OCI-LY7 (cell line): ENCODE data around the gene TENT5C. TPM values are rescaled to one million over a fixed set of nuclear protein-coding genes. Genes with fewer than 3 reads are reported as not detected.

ENCODE experiments used
- BruUV-seq: library from RNA; stranded (reverse); fragments of 400-500 nt; replicated peaks from 2 replicates; lab custom pipeline; 2021; lab: Mats Ljungman, UMichigan
- CTCF ChIA-PET: fragments of 300-600 bp; sonication (Branson Sonifier 250); formaldehyde crosslinking; loops from one replicate; lab custom pipeline; 2022; ENCODE audit warnings: antibody characterized with exemption; ENCODE audit not compliant: unreplicated experiment; lab: Charles Lee
- POLR2A ChIA-PET: fragments of 300-600 bp; sonication (Branson Sonifier 250); formaldehyde crosslinking; loops from one replicate; lab custom pipeline; 2022; ENCODE audit warnings: antibody characterized with exemption; lab: Charles Lee
- DNase-seq: peaks from one replicate; pipeline ENCODE4 v3.0.0-alpha.2; 2015; ENCODE audit warnings: low spot score
- H2AFZ ChIP-seq: fragments of 200-600 bp; sonication (generic), shearing (Covaris generic); 2 replicates; pipeline ENCODE4 v1.6.1; 2014; ENCODE audit warnings: mild to moderate bottlenecking, antibody characterized with exemption, low read length, moderate library complexity
- H3K27ac ChIP-seq: fragments of 200-600 bp; sonication (generic); 2 replicates; pipeline ENCODE4 v1.5.1; 2014; ENCODE audit warnings: mixed run types, low read depth, mild to moderate bottlenecking, moderate library complexity, low read length, inconsistent platforms; ENCODE audit not compliant: poor library complexity, severe bottlenecking
- H3K36me3 ChIP-seq: fragments of 200-600 bp; sonication (generic); 2 replicates; pipeline ENCODE4 v1.6.1; 2014; ENCODE audit warnings: mild to moderate bottlenecking, antibody characterized with exemption, low read length, moderate library complexity, mixed read lengths; ENCODE audit not compliant: insufficient read depth
- H3K4me1 ChIP-seq: fragments of 200-600 bp; sonication (generic); 2 replicates; pipeline ENCODE4 v1.5.1; 2014; ENCODE audit warnings: mild to moderate bottlenecking, low read length; ENCODE audit not compliant: insufficient read depth, poor library complexity, severe bottlenecking
- H3K4me2 ChIP-seq: fragments of 200-600 bp; sonication (generic); 2 replicates; pipeline ENCODE4 v1.6.1; 2014; ENCODE audit warnings: mild to moderate bottlenecking, low read length
- H3K4me3 ChIP-seq: fragments of 200-600 bp; sonication (generic); 2 replicates; pipeline ENCODE4 v1.5.1; 2014; ENCODE audit warnings: mild to moderate bottlenecking, low read depth, low read length; ENCODE audit not compliant: poor library complexity, severe bottlenecking
- H3K79me2 ChIP-seq: fragments of 200-600 bp; sonication (generic); 2 replicates; pipeline ENCODE4 v1.6.1; 2016; ENCODE audit warnings: low read depth, mild to moderate bottlenecking, low read length, moderate library complexity, mixed read lengths; ENCODE audit not compliant: insufficient read depth
- H3K9me2 ChIP-seq: fragments of 200-600 bp; sonication (generic); 2 replicates; pipeline ENCODE4 v1.6.1; 2016; ENCODE audit warnings: mild to moderate bottlenecking, low read length, mixed read lengths; ENCODE audit not compliant: insufficient read depth
- H3K9me3 ChIP-seq: fragments of 200-600 bp; sonication (generic); 2 replicates; pipeline ENCODE4 v1.6.1; 2014; ENCODE audit warnings: mild to moderate bottlenecking, mixed run types, low read length, mixed read lengths
- H4K20me1 ChIP-seq: fragments of 200-600 bp; sonication (generic); 2 replicates; pipeline ENCODE4 v1.6.1; 2014; ENCODE audit warnings: mild to moderate bottlenecking, antibody characterized with exemption, low read length, moderate library complexity, mixed read lengths; ENCODE audit not compliant: insufficient read depth
- EZH2phosphoT487 ChIP-seq: fragments of 200-600 bp; sonication (generic); IDR thresholded peaks from 2 replicates; pipeline ENCODE4 v1.6.1; 2018; ENCODE audit warnings: low read depth, borderline replicate concordance, mild to moderate bottlenecking, mixed run types, antibody characterized with exemption, low read length, moderate library complexity, mixed read lengths
- intact Hi-C: fragments of 100-400 bp; cut with micrococcal nuclease; formaldehyde crosslinking; loops from one replicate; pipeline ENCODE4 v1.10.0; 2022; ENCODE audit not compliant: unreplicated experiment
- total RNA-seq, 2 experiments: library from RNA; depleted of rRNA in 1 of 2; stranded (reverse); fragments of >200 nt in 1 of 2; shearing (Covaris generic) in 1 of 2; gene quantifications; 2 replicates each; pipeline ENCODE4 v1.2.3, GENCODE V29; 2014 to 2022
- TF ChIP-seq, protein P1 (sequence below): fragments of 200-600 bp; sonication (generic); conservative IDR thresholded peaks from 2 replicates; pipeline ENCODE4 v1.5.1; 2014; ENCODE audit warnings: mild to moderate bottlenecking, antibody characterized with exemption, low read length, moderate library complexity, mixed read lengths

TENT5C gene
- total RNA-seq, 2 experiments from 2014 or later = 13.3 to 31.1 TPM

DNA sequence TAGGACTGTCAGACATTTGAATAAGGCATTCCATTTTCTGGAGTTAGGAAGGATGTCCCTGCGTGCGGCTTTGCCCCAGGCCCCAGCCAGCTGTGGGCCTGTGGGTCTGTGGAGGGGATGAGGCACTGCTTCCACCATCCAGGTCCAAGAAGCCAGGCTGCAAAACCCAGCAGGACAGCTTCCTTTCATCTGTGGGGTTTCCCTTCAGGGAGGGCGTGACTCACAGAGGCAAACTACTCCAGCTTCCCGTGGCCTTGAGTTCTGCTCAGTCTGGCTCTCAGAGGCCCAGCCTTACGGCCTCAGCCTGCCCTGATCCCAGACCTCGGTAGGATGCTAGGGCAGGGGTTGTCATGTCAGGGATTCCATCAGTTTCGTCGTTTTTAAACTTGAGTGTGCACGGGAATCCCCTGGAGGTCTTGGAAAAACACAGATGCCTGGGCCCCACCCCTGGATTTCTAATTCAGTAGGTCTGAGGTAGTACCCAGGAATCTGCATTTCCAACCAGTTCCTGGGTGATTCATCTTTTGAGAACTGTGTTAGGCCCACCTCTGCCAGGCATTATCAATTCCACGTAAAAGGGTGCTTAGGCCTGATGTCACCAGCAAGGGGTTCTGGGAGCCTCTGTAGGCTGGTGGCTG lies 32.3 kb upstream of the TENT5C start:
- Histone ChIP-seq H3K9me2 (no peaks in the 10 kb centered on the region), H3K4me1 (peaks cover 11% of the 10 kb centered on the region), H3K4me2 (no peak overlapping the region), H2AFZ (no peak overlapping the region), H3K4me3 (no peak overlapping the region), H3K36me3 (no peaks in the 10 kb centered on the region), H3K9me3 (no peaks in the 10 kb centered on the region), H4K20me1 (no peaks in the 10 kb centered on the region), H3K27ac (no peak overlapping the region), H3K79me2 (no peaks in the 10 kb centered on the region)
- no peak for TF ChIP-seq EZH2phosphoT487
- TF ChIP-seq, protein P1, sequence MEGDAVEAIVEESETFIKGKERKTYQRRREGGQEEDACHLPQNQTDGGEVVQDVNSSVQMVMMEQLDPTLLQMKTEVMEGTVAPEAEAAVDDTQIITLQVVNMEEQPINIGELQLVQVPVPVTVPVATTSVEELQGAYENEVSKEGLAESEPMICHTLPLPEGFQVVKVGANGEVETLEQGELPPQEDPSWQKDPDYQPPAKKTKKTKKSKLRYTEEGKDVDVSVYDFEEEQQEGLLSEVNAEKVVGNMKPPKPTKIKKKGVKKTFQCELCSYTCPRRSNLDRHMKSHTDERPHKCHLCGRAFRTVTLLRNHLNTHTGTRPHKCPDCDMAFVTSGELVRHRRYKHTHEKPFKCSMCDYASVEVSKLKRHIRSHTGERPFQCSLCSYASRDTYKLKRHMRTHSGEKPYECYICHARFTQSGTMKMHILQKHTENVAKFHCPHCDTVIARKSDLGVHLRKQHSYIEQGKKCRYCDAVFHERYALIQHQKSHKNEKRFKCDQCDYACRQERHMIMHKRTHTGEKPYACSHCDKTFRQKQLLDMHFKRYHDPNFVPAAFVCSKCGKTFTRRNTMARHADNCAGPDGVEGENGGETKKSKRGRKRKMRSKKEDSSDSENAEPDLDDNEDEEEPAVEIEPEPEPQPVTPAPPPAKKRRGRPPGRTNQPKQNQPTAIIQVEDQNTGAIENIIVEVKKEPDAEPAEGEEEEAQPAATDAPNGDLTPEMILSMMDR = no peak
- no TSS peak for BruUV-seq
- CTCF ChIA-PET = no interaction called here
- intact Hi-C loops = no loop called here
- POLR2A ChIA-PET = interaction anchor here (0.6 kb wide), 1 partner anchor 121 kb away, joined by 3 read pairs; no protein-coding TSS in a partner anchor
- no peak for DNase-seq

DNA sequence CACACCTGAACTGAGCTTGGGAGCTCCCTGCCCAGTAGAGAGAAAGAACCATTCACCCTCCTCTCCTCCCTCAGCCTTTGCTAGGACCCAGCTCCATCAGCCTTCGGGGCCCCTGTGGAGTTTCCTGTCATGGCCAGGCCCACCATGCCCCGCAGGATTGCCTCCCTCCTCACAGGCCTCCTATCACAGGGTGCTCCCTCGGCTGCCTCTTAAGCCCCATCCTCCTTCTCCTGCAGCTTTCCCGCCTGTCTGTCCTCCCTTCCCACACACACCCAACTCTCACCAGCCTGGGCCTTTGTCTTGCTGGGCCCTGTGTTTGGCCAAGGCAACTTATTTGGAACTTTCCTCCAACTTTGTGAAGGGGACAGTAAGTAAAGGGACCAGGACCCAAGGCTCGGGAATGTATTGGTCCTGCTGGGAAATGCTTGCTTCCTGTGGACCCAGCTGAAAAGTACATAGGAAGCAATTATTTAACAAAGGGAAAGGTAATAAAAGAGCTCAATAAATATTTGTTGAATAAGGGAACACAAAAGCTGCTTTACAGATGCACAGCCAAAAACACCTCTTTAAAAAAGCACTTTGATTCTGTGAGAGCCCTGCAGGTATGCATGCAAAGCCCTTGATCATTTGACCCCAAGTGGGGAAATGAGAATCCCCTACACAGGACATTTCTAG lies 31.6 kb upstream of the TENT5C start:
- intact Hi-C loops = no loop called here
- POLR2A ChIA-PET = interaction anchor here (0.6 to 0.9 kb wide), 2 partner anchors 21 to 120 kb away, joined by 3 to 6 read pairs; no protein-coding TSS in a partner anchor

More for the DNA sequence above, 31.6 kb upstream of the TENT5C start:
- no peak for TF ChIP-seq EZH2phosphoT487
- TF ChIP-seq, protein P1 = no peak
- H3K4me1 ChIP-seq = peaks cover 11% of the 10 kb centered on the region
- CTCF ChIA-PET = no interaction called here
- DNase-seq = no peak
- no peaks in the 10 kb centered on the region for H3K9me3 ChIP-seq
- H3K79me2 ChIP-seq = no peaks in the 10 kb centered on the region
- H3K9me2 ChIP-seq = no peaks in the 10 kb centered on the region
- H4K20me1 ChIP-seq = no peaks in the 10 kb centered on the region
- H3K36me3 ChIP-seq = no peaks in the 10 kb centered on the region
- no TSS peak for BruUV-seq
- no peak overlapping the region for H3K27ac ChIP-seq
- H3K4me2 ChIP-seq = no peak overlapping the region
- no peak overlapping the region for H2AFZ ChIP-seq
- H3K4me3 ChIP-seq = no peak overlapping the region
